Right lobe of liver (tissue), 6 donors: ENCODE data around the gene HDDC2. TPM values are rescaled to one million over a fixed set of nuclear protein-coding genes. Genes with fewer than 3 reads are reported as not detected.
A peak's percentile ranks its signal among the peaks of the same experiment; 100 is the strongest.

ENCODE experiments used
- ATAC-seq, 4 donors: fragments of 200-7000 bp; cut with Tn5 transposase; one replicate each; pipeline ENCODE4 v1.9.1; 2020; ENCODE audit warnings: mild to moderate bottlenecking in 4 of 4, moderate library complexity in 4 of 4
- DNase-seq, 3 donors: peaks; one replicate each; pipeline ENCODE4 v3.0.0-alpha.2; 2020
- H3K27ac ChIP-seq, 3 donors: fragments of 200-600 bp; one replicate each; pipeline ENCODE4 v1.8.0; 2022
- H3K27me3 ChIP-seq, 2 donors: fragments of 200-600 bp; one replicate each; pipeline ENCODE4 v1.8.0; 2022
- H3K36me3 ChIP-seq, 4 donors: fragments of 200-600 bp; sonication (generic) in 1 of 4; one replicate each; pipeline versions ENCODE4 v1.5.1 to v1.8.0; 2017 to 2022; ENCODE audit warnings: control low read depth in 1 of 4
- H3K4me1 ChIP-seq, 4 donors: fragments of 200-600 bp; sonication (generic) in 1 of 4; one replicate each; pipeline versions ENCODE4 v1.5.1 to v1.8.0; 2017 to 2022; ENCODE audit warnings: control low read depth in 1 of 4
- H3K4me3 ChIP-seq, 3 donors: fragments of 200-600 bp; one replicate each; pipeline ENCODE4 v1.8.0; 2022
- H3K9me3 ChIP-seq, 4 donors: fragments of 200-600 bp; sonication (generic) in 1 of 4; one replicate each; pipeline versions ENCODE4 v1.5.1 to v1.8.0; 2017 to 2022; ENCODE audit warnings: control low read depth in 1 of 4
- CTCF ChIP-seq, 4 donors: fragments of 200-600 bp in 3 of 4; fragments of 450-650 bp in 1 of 4; IDR thresholded peaks; one replicate each; pipeline versions ENCODE4 v1.5.1 to v1.8.0; 2016 to 2022; ENCODE audit warnings: antibody characterized with exemption in 4 of 4, mild to moderate bottlenecking in 2 of 4
- POLR2A ChIP-seq: fragments of 450-650 bp; IDR thresholded peaks from one replicate; pipeline ENCODE4 v1.6.1; 2017; ENCODE audit warnings: antibody characterized with exemption, mild to moderate bottlenecking
- WGBS: methylation state at CpG from one replicate; pipeline ENCODE4 v1.1.6; 2018; ENCODE audit warnings: low coverage, low lambda C conversion rate; ENCODE audit not compliant: insufficient coverage; ENCODE audit errors: missing lambda C conversion rate; 5-methylcytosine and 5-hydroxymethylcytosine counted together
- intact Hi-C, 2 donors: fragments of 100-400 bp; cut with DNase I; formaldehyde crosslinking; loops; one replicate each; pipeline versions ENCODE4 v1.11.2 to v1.14.1; 2022
- total RNA-seq, 6 experiments: library from RNA; depleted of rRNA in 2 of 6; stranded (reverse); fragments of >200 nt in 2 of 6; fragmentation: NEBNext Ultra II Directional in 3 of 6; extraction: Animal tissue kit (Norgen Biotek cat#: 25700) in 3 of 6; gene quantifications; one replicate each; pipeline versions ENCODE4 v1.1.0 to v1.2.4, GENCODE V29; 2016 to 2023
- donor health status: DM: no; HTN: yes; CAD: no.
- donor health status: DM: no; HTN: no; CAD: no.
- donor health status: DM: no; HTN: no; CAD: no.
- donor health status: DM: no; HTN: yes; CAD: no.
- donor health status: DM: no; HTN: yes; CAD: no.

HDDC2 gene
- total RNA-seq, 6 experiments from 2014 or later: 6.8 to 15.6 (median 9.5) TPM

GRCh38 chr6:125267806-125268523 is 33.8 kb downstream of the HDDC2 start:
- intact Hi-C loops: no loop called here

GRCh38 chr6:125264476-125264875 is 37.3 kb downstream of the HDDC2 start:
- Histone ChIP-seq H3K27ac (no peak overlapping the region), H3K27me3 (no peaks in the 10 kb centered on the region), H3K9me3 (no peaks in the 10 kb centered on the region), H3K4me1 (no peaks in the 10 kb centered on the region), H3K4me3 (no peak overlapping the region), H3K36me3 (no peaks in the 10 kb centered on the region)
- WGBS: 71% methylated on average over 4 of the region's 4 CpGs
- DNase-seq (no peak), ATAC-seq (no peak)
- no peak for TF ChIP-seq POLR2A
- no peak for TF ChIP-seq CTCF (IDR thresholded peaks at IDR 0.05)
- intact Hi-C loops: no loop called here

More at GRCh38 chr6:125267806-125268523, 33.8 kb downstream of the HDDC2 start:
- 95% methylated on average over 4 of the region's 12 CpGs for WGBS
- no peaks in the 10 kb centered on the region for H3K36me3 ChIP-seq
- H3K9me3 ChIP-seq: no peaks in the 10 kb centered on the region
- DNase-seq (peak in 1 of 3 donors; percentile 9), ATAC-seq (peak in 1 of 4 donors; percentile 7)
- no peak overlapping the region for H3K27ac ChIP-seq
- no peaks in the 10 kb centered on the region for H3K27me3 ChIP-seq
- peaks cover 0 to 8% (median 0%) of the 10 kb centered on the region in 4 donors for H3K4me1 ChIP-seq
- TF ChIP-seq CTCF (IDR thresholded peaks at IDR 0.05): no peak
- no peak for TF ChIP-seq POLR2A
- H3K4me3 ChIP-seq: no peak overlapping the region

DNA sequence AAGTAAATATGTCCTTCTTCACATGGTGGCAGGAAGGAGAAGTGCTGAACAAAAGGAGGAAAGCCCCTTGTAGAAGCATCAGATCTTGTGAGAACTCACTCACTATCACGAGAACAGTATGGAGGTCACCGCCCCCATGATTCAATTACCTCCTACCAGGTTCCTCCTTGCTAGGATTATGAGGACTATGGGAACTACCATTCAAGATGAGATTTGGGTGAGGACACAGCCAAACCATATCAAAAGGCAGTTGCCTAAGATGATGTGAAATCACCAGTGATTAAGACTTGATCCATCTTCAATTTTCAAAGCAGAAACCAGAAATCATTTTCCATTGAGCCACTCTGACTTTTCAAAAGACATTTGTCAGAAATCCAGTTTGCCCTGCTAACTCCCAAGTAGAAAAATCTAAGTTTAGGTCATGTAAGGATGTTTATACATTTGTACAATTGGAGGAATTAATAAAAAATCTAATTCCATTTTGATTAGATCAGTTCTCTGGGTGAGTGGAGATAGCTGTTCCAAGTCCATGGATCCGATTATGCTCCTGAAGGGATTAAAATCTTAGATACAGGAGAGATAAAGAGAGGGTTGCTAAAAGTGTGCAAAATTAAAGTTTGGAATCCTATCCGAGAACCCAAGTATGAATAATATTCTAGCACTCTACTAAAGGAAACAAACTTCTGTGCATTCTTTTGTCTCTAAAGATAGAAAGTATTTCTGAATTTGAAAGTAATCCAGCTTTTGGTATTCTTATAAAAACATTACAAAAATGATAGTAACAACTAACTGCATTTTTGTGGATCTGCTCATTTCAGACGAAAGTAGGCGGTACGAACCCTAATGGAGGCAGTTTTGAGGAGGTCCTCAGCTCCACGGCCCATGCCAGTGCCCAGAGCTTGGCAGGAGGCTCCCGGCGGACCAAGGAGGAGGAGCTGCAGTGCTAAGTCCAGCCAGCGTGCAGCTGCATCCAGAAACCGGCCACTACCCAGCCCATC is 39.5 kb downstream of the HDDC2 start:
- Histone ChIP-seq H3K27me3 (no peaks in the 10 kb centered on the region), H3K9me3 (no peaks in the 10 kb centered on the region), H3K4me1 (no peaks in the 10 kb centered on the region), H3K27ac (no peak overlapping the region), H3K4me3 (no peak overlapping the region), H3K36me3 (no peaks in the 10 kb centered on the region)
- peak in 1 of 3 donors; percentile 9 for DNase-seq
- no peak for ATAC-seq
- intact Hi-C loops: no loop called here
- WGBS: 80% methylated on average over 5 of the region's 12 CpGs
- TF ChIP-seq CTCF (IDR thresholded peaks at IDR 0.05) (no peak), POLR2A (no peak)

DNA sequence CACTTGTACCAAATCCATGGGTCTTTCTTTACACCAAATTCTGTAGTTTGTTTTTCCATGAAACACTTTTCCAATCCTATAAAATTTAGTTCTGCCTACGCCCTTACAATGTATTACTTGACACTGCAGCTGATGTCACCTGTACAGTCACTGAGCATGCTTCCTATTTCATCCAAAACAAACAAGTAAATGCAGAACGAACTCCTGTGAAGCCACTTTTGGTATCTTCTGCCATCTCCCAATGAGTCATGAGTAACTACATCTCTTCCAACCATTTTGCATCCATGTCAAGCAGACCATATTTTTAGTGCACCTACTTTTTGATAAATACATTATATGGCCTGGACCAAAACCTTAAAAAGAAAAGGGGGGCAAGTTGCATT is 42.4 kb downstream of the HDDC2 start:
- DNase-seq: no peak
- ATAC-seq: peak in 1 of 4 donors; percentile 68

More for the DNA sequence above, 42.4 kb downstream of the HDDC2 start:
- H3K4me1 ChIP-seq: no peaks in the 10 kb centered on the region
- TF ChIP-seq CTCF (IDR thresholded peaks at IDR 0.05): no peak
- TF ChIP-seq POLR2A: no peak
- H3K27ac ChIP-seq: no peak overlapping the region
- intact Hi-C loops: no loop called here
- no peaks in the 10 kb centered on the region for H3K9me3 ChIP-seq
- WGBS: 52% methylated on average over 2 of the region's 2 CpGs
- H3K36me3 ChIP-seq: no peaks in the 10 kb centered on the region
- H3K27me3 ChIP-seq: no peaks in the 10 kb centered on the region
- no peak overlapping the region for H3K4me3 ChIP-seq
